Keratinocyte (primary cell): ENCODE data around the gene AHRR. TPM values are rescaled to one million over a fixed set of nuclear protein-coding genes. Genes with fewer than 3 reads are reported as not detected.

Source experiments
- DNase-seq: peaks from one replicate; pipeline ENCODE4 v3.0.0-alpha.2; 2011; ENCODE audit warnings: low read depth, missing footprints, low spot score
- FAIRE-seq: peaks from 2 replicates; lab custom pipeline; 2011; peaks lifted over from hg19 to GRCh38; lab: Jason Lieb, UNC
- H2AFZ ChIP-seq: 2 replicates; pipeline ENCODE4 v1.6.0; 2012; ENCODE audit warnings: low read length, control low read depth, inconsistent platforms; ENCODE audit not compliant: control insufficient read depth
- H3K27ac ChIP-seq: 2 replicates; pipeline ENCODE4 v1.5.1; 2011; ENCODE audit warnings: low read length; ENCODE audit not compliant: control insufficient read depth, insufficient read depth
- H3K27me3 ChIP-seq: 3 replicates; pipeline ENCODE4 v1.6.0; 2011; ENCODE audit warnings: low read length; ENCODE audit not compliant: control insufficient read depth, insufficient read depth; ENCODE audit errors: extremely low read depth
- H3K36me3 ChIP-seq, 2 experiments: 2 replicates in 1 of 2; 3 replicates in 1 of 2; pipeline ENCODE4 v1.5.1; 2011; ENCODE audit warnings: low read length in 2 of 2, mild to moderate bottlenecking in 1 of 2; ENCODE audit not compliant: control insufficient read depth in 2 of 2, insufficient read depth in 2 of 2; ENCODE audit errors: extremely low read depth in 1 of 2
- H3K4me1 ChIP-seq: 3 replicates; pipeline ENCODE4 v1.5.1; 2011; ENCODE audit warnings: low read length; ENCODE audit not compliant: control insufficient read depth, insufficient read depth; ENCODE audit errors: extremely low read depth
- H3K4me2 ChIP-seq: 3 replicates; pipeline ENCODE4 v1.6.0; 2011; ENCODE audit warnings: low read depth, low read length; ENCODE audit not compliant: control insufficient read depth, insufficient read depth; ENCODE audit errors: extremely low read depth
- H3K4me3 ChIP-seq, 3 experiments: fragments of 200-600 bp in 1 of 3; sonication (generic) in 1 of 3; 2 replicates in 2 of 3; 3 replicates in 1 of 3; pipeline ENCODE4 v1.5.1; 2011 to 2016; ENCODE audit warnings: low read length in 3 of 3, mild to moderate bottlenecking in 3 of 3, control low read depth in 2 of 3, inconsistent platforms in 1 of 3, low read depth in 1 of 3, mixed read lengths in 1 of 3, mixed run types in 1 of 3, moderate library complexity in 1 of 3; ENCODE audit not compliant: control insufficient read depth in 2 of 3, insufficient read depth in 2 of 3; ENCODE audit errors: extremely low read depth in 1 of 3
- H3K79me2 ChIP-seq: 2 replicates; pipeline ENCODE4 v1.6.0; 2012; ENCODE audit warnings: low read length; ENCODE audit not compliant: control insufficient read depth, insufficient read depth
- H3K9ac ChIP-seq: 3 replicates; pipeline ENCODE4 v1.6.0; 2011; ENCODE audit warnings: low read length; ENCODE audit not compliant: control insufficient read depth, insufficient read depth; ENCODE audit errors: extremely low read depth
- H3K9me1 ChIP-seq: 3 replicates; pipeline ENCODE4 v1.6.0; 2011; ENCODE audit warnings: low read length; ENCODE audit not compliant: control insufficient read depth, insufficient read depth; ENCODE audit errors: extremely low read depth
- H3K9me3 ChIP-seq: 2 replicates; pipeline ENCODE4 v1.5.1; 2012; ENCODE audit warnings: low read depth, low read length; ENCODE audit not compliant: control insufficient read depth
- H4K20me1 ChIP-seq: 3 replicates; pipeline ENCODE4 v1.6.0; 2011; ENCODE audit warnings: low read length; ENCODE audit not compliant: control insufficient read depth, insufficient read depth; ENCODE audit errors: extremely low read depth
- CTCF ChIP-seq, 3 experiments: IDR thresholded peaks in 1 of 3; conservative IDR thresholded peaks in 1 of 3; optimal IDR thresholded peaks in 1 of 3; 2 replicates in 2 of 3; 3 replicates in 1 of 3; pipeline versions ENCODE3 to v1.5.1; 2011; ENCODE audit warnings: low read length in 3 of 3, mild to moderate bottlenecking in 3 of 3, moderate library complexity in 2 of 3, control low read depth in 1 of 3, inconsistent platforms in 1 of 3; ENCODE audit not compliant: insufficient read depth in 2 of 3; ENCODE audit errors: extremely low read depth in 1 of 3
- EZH2 ChIP-seq: IDR thresholded peaks from one replicate; pipeline ENCODE4 v1.6.1; 2012; ENCODE audit warnings: inconsistent platforms, mild to moderate bottlenecking, low read length, moderate library complexity
- dilution Hi-C: fragments of 300-500 bp; cut with MboI; formaldehyde crosslinking; loops from one replicate; pipeline ENCODE4 v1.7.0; 2020; ENCODE audit warnings: low sequenced_read_pairs; ENCODE audit not compliant: extremely low pct_ligation_motif_present
- polyA plus RNA-seq, 5 experiments: library from polyadenylated mRNA; depleted of rRNA in 3 of 5; stranded (reverse) in 3 of 5; stranded (forward) in 1 of 5; unstranded in 1 of 5; fragments of >200 nt; gene quantifications; 1 replicate in 1 of 5; 2 replicates in 3 of 5; 3 replicates in 1 of 5; pipeline versions ENCODE4 v1.2.1 to v1.2.3, GENCODE V29; 2011 to 2012; ENCODE audit warnings: missing spikeins in 2 of 5, low read depth in 1 of 5, low replicate concordance in 1 of 5

AHRR gene
- polyA plus RNA-seq, 1 donor (not counting 4 experiments of a cell fraction or from before 2014, with no cell fraction given), result 0.24 TPM

GRCh38 chr5:432928-433791 is 111.6 kb downstream of the AHRR start:
- Histone ChIP-seq H3K27me3 (no peaks in the 10 kb centered on the region), H4K20me1 (no peaks in the 10 kb centered on the region), H3K9ac (no peak overlapping the region), H3K4me3 (no peak overlapping the region), H3K9me1 (no peaks in the 10 kb centered on the region), H2AFZ (no peak overlapping the region), H3K9me3 (no peaks in the 10 kb centered on the region), H3K36me3 (no peaks in the 10 kb centered on the region), H3K4me2 (no peak overlapping the region), H3K4me1 (peaks cover 4% of the 10 kb centered on the region), H3K79me2 (no peaks in the 10 kb centered on the region), H3K27ac (no peak overlapping the region)
- dilution Hi-C loops, result no loop called here
- TF ChIP-seq CTCF (optimal IDR thresholded peaks at IDR 0.05 in 1 of 3, IDR thresholded peaks at IDR 0.05 in 1 of 3, conservative IDR thresholded peaks at IDR 0.05 in 1 of 3; ENCODE audit: extremely low read depth in 1 of 3, insufficient read depth in 2 of 3, low read length in 3 of 3), result no peak
- TF ChIP-seq EZH2, result no peak
- DNase-seq (no peak), FAIRE-seq (no peak)

DNA sequence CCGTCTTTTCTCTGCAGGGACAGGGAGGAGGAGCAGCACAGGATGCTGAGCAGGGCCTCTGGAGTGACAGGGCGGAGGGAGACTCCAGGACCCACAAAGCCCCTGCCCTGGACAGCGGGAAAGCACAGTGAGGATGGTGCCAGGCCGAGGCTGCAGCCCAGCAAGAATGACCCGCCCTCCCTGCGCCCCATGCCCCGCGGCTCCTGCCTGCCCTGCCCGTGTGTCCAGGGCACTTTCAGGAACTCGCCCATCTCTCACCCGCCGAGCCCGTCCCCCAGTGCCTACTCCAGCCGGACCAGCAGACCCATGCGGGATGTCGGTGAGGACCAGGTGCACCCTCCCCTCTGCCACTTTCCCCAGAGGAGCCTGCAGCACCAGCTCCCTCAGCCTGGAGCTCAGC is 112.3 kb downstream of the AHRR start:
- H3K4me1 ChIP-seq, result peaks cover 4% of the 10 kb centered on the region
- no peaks in the 10 kb centered on the region for H3K79me2 ChIP-seq
- FAIRE-seq (no peak), DNase-seq (no peak)
- no peaks in the 10 kb centered on the region for H3K36me3 ChIP-seq
- H3K4me2 ChIP-seq, result no peak overlapping the region
- no peak overlapping the region for H2AFZ ChIP-seq
- no peaks in the 10 kb centered on the region for H4K20me1 ChIP-seq
- dilution Hi-C loops, result no loop called here
- H3K9me3 ChIP-seq, result no peaks in the 10 kb centered on the region
- no peaks in the 10 kb centered on the region for H3K27me3 ChIP-seq
- no peak overlapping the region for H3K4me3 ChIP-seq
- TF ChIP-seq EZH2 (no peak), CTCF (optimal IDR thresholded peaks at IDR 0.05 in 1 of 3, IDR thresholded peaks at IDR 0.05 in 1 of 3, conservative IDR thresholded peaks at IDR 0.05 in 1 of 3; ENCODE audit: extremely low read depth in 1 of 3, insufficient read depth in 2 of 3, low read length in 3 of 3) (no peak)
- no peaks in the 10 kb centered on the region for H3K9me1 ChIP-seq
- no peak overlapping the region for H3K9ac ChIP-seq
- H3K27ac ChIP-seq, result no peak overlapping the region
